22Rv1 (cell line): Measurements from ENCODE around the gene PRND.

Experiments used
- H3K27ac ChIP-seq: fragments of 450-650 bp; 2 replicates; pipeline ENCODE4 v1.5.1; 2017
- ZFX ChIP-seq: fragments of 450-650 bp; IDR thresholded peaks from 2 replicates; pipeline ENCODE4 v1.6.1; 2017; ENCODE audit warnings: antibody characterized with exemption, borderline replicate concordance
- TF ChIP-seq, protein P1 (sequence below): fragments of 450-650 bp; IDR thresholded peaks from 2 replicates; pipeline ENCODE4 v1.5.1; 2017; ENCODE audit warnings: mild to moderate bottlenecking

Gene PRND

GRCh38 chr20:4721719-4722118 lies at the start of gene PRND:
TSS of gene PRND (plus strand) at chr20:4721909. CDS start at chr20:4724552, 2,643 bp downstream.
- TF ChIP-seq ZFX, result no peak
- TF ChIP-seq, protein P1, sequence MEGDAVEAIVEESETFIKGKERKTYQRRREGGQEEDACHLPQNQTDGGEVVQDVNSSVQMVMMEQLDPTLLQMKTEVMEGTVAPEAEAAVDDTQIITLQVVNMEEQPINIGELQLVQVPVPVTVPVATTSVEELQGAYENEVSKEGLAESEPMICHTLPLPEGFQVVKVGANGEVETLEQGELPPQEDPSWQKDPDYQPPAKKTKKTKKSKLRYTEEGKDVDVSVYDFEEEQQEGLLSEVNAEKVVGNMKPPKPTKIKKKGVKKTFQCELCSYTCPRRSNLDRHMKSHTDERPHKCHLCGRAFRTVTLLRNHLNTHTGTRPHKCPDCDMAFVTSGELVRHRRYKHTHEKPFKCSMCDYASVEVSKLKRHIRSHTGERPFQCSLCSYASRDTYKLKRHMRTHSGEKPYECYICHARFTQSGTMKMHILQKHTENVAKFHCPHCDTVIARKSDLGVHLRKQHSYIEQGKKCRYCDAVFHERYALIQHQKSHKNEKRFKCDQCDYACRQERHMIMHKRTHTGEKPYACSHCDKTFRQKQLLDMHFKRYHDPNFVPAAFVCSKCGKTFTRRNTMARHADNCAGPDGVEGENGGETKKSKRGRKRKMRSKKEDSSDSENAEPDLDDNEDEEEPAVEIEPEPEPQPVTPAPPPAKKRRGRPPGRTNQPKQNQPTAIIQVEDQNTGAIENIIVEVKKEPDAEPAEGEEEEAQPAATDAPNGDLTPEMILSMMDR, result no peak
- H3K27ac ChIP-seq, result no peak within 1 kb of the TSS

GRCh38 chr20:4672948-4673347 lies 48.8 kb upstream of the PRND start:
- no peak for TF ChIP-seq ZFX
- TF ChIP-seq, protein P1, result no peak
- H3K27ac ChIP-seq, result no peak overlapping the region

- TF ChIP-seq ZFX, result no peak
- TF ChIP-seq, protein P1, result no peak
- H3K27ac ChIP-seq, result no peak overlapping the region
Observed at GRCh38 chr20:4673371-4674001, 48.2 kb upstream of the PRND start.

GRCh38 chr20:4674672-4675071 lies 47.0 kb upstream of the PRND start:
- H3K27ac ChIP-seq, result no peak overlapping the region
- TF ChIP-seq, protein P1, result no peak
- TF ChIP-seq ZFX, result no peak

GRCh38 chr20:4677846-4678245 lies 43.9 kb upstream of the PRND start:
- TF ChIP-seq, protein P1, result no peak
- TF ChIP-seq ZFX, result no peak
- H3K27ac ChIP-seq, result no peak overlapping the region

DNA sequence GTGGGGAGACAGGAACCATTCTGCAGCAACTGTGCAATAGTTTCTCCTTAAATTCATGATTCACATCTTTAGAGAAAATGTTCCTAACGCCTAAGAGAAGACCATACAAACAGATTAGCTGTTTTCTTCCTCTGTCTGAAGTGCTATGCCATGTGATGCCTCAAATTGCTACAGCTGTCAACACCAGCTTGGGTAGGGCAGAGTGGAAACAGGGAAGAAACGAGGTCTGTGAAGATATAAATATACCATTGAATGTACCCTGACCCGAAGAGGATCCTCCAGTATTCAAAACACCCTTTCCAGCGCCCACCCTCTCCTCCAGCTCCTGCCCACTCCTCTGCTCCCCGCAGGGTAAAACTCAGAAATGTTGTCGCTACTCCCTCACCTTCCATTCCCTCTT lies 40.3 kb upstream of the PRND start:
- H3K27ac ChIP-seq, result no peak overlapping the region
- no peak for TF ChIP-seq ZFX
- TF ChIP-seq, protein P1, result no peak

DNA sequence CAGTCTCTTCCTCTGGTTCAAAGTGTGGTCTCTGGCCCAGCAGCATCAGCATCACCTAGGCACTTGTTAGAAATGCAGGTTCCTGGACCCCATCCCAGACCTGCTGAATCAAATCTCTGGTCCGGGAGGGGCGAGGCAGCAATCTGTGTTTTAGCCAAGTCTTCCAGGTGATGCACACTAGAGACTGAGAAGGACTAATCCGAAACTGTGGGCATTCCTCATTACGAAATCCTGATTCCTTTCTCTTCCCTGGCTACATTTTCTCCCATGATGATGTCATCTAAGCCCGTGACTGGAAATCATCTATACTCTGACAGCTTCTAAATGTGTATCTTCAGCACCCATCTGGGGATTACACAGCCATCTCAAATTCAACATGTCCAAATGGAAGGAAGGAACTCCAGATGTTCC lies 39.7 kb upstream of the PRND start:
- no peak overlapping the region for H3K27ac ChIP-seq
- no peak for TF ChIP-seq ZFX
- TF ChIP-seq, protein P1, result no peak
